Measurements from ENCODE around the gene MYO15B.
"Not testable (repeated sequence)": the region's sequence is repeated elsewhere in the genome, so short reads cannot be mapped to it uniquely, and the experiment has no call there.

DNA sequence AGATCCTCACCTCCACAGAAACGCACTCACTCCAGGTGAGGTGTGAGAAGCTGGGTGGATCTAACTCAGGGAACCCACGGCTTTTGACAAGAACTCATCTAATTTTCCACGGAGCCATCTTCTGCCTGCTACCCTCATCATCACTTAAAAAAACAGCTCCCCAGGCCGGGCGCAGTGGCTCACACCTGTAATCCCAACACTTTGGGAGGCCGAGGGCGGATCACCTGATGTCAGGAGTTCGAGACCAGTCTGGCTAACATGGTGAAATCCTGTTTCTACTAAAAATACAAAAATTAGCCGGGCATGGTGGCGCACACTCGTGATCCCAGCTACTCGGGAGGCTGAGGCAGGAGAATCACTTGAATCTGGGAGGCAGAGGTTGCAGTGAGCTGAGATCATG is 50.4 kb downstream of the MYO15B start:
- TF ChIP-seq POLR2A (IDR thresholded peaks at IDR 0.05), result not testable (repeated sequence)
- TF ChIP-seq, protein P1, sequence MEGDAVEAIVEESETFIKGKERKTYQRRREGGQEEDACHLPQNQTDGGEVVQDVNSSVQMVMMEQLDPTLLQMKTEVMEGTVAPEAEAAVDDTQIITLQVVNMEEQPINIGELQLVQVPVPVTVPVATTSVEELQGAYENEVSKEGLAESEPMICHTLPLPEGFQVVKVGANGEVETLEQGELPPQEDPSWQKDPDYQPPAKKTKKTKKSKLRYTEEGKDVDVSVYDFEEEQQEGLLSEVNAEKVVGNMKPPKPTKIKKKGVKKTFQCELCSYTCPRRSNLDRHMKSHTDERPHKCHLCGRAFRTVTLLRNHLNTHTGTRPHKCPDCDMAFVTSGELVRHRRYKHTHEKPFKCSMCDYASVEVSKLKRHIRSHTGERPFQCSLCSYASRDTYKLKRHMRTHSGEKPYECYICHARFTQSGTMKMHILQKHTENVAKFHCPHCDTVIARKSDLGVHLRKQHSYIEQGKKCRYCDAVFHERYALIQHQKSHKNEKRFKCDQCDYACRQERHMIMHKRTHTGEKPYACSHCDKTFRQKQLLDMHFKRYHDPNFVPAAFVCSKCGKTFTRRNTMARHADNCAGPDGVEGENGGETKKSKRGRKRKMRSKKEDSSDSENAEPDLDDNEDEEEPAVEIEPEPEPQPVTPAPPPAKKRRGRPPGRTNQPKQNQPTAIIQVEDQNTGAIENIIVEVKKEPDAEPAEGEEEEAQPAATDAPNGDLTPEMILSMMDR (IDR thresholded peaks at IDR 0.05), result not testable (repeated sequence)

Measured in adrenal gland (tissue), 5 donors.